ENCODE results near the gene RAB21.
A peak's percentile ranks its signal among the peaks of the same experiment; 100 is the strongest.

Gene RAB21, protein sequence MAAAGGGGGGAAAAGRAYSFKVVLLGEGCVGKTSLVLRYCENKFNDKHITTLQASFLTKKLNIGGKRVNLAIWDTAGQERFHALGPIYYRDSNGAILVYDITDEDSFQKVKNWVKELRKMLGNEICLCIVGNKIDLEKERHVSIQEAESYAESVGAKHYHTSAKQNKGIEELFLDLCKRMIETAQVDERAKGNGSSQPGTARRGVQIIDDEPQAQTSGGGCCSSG

DNA sequence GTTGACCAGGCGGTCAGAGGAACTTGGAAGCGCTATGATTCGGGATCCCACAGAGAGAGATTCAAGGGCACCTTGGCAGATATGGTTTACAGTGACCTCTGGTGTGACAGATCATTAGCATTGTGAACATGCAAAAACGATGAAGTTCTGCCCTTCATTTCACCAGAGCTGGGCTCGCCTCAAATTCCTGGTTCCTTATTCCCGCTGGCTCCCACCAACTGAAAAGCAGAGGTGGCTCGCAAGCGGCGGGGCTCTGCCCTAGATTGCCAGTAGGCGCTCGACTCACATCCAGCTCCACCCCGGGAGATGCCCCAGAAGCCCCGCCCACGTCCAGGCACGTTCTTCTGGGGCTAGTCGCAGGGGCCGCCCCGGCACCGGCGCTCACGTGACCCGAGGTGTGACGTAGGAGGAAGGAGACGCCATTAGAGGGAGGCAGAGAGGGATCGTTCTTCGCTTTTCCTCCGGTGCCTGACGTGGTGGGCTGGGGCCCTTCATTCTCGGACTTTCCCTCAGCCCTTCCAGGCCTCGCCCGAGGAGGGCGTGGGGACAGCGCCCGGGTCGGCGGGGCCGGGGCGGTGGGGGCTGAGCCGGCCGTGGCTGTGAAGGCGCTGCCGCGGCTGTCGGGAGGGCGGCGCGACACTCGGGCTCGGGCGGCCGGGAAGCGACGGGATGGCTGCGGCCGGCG, at the start of gene RAB21:
RAB21 (plus strand) TSS at position 403 of the 685 bp plus-strand sequence; CDS start at position 670, 267 bp downstream.
- DNase-seq = peak; percentile 97

DNA sequence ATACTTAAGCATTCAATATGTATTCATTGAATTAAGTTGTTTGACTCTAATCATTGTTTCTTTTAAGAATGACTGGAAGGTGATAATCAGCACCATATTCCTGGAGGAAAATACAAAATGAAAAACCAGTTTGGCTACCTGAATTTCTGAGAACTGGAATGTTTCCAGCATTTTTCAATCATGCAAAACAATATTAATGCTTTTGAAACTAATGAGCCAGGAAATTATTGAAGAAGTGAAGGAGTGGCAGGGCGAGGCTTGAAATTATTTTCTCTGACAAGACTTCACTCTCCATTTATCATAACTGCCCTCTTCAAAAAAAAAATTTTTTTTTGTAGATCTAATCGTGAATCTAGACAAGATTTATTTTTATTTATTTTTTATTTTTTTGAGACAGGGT, 49.7 kb upstream of the RAB21 start:
- DNase-seq = no peak

DNA sequence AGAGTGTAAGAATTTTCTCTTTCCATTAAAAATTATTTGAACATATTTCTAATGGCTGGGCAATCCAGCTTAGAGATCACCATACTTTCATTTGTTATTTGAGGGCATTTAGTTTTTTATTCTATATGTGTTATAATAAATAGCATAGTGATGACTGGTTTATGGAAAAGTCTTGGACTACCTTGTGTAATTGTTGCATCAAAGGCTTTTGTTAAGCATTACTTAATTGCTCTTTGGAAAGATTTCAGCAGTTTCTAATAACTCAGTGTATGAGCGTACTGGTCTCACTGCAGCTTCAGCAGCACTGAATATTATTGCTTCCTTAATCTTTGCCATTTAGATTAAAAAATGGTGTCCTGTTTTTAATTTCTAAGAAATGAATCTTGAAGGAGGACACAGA, 46.0 kb upstream of the RAB21 start:
- no peak for DNase-seq

DNA sequence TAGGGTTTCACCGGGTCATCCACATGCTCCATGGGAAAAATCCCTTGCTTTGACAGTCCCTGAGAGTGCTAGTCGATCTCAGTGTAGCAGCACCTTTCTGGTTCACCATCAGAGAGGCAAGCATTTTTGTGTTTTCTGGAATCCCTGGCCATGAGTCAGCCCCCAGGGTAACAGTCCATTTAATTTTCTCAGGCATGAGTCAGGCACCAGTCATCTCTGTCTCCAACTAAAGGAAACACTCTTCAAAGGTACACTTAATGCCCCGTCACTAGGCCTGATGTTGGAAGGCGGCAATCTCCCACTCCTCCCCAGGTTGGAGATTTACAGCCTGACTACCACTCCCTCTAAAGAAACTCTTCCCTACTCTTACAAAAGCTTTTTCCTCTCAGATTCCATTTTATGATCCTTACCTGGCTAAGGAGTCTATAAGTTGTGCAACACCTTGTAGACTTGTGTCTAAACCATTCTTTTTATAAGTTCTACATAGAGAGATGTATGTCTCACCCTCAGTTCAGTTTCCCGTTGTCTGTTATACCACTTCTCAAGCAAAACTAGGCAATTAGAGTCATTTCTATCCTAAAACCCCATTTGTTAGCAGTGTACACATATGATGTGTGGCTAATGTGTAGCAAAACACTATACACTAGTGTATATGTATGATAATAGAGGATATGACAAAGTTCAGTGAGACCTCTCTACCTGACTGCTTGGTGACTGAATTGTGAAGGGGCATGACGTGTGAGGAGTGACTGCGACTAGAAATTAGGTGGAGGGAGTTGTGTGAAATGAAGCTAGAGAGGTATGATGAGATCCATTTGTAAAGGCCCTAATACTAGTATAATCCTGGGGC, 44.2 kb upstream of the RAB21 start:
- DNase-seq = no peak

DNA sequence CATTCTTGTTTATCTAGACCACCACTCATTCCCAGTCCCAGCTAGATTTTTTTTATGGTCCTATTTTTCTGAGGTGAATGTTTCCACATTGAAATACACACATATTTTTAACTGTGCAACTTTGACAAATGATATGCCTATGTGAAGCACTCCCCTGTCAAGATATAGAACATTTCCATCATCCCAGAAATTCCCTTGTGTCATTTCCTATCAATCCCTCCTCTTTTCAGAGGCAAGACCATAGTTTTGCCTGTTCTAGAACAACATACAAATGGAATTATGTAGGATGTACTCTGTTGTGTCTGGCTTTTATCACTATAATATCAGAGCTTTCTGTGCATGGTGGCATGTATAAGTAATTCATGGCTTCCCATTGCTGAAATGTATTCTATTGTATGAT, 36.1 kb upstream of the RAB21 start:
- DNase-seq = no peak

DNA sequence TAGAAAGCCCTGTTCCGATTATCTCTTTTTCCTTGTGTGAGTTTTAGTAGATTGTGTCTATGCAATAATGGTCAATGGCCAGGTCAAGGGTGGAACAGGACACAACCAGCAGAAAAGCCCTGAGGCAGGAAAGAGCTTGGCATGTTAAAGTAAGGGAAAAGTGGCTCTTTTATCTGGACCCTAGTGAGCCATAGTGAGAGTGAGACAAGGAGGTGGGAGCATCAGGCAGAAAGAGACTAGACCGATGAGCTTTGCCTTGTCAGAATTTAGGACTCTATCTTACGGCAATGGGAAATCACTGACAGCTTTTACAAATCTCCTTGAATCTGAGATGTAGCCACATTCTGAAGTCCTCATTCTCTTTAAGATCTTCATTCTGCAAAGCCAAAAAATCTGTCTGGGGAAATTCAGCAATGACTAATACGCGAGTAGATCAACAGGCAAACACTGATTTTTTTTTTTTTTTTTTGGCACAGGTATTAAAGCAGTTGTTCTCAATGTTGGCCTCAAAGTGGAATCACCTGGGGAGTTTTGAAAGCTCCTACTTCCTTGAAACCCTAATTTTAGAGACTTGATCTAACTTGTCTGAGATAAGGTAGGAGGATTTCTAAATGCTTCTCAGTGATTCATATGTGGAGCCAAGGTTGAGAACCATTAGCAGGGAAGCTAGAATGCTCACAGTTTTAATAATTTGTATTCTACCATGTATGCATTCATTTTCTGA, 34.9 kb upstream of the RAB21 start:
- DNase-seq = no peak

DNA sequence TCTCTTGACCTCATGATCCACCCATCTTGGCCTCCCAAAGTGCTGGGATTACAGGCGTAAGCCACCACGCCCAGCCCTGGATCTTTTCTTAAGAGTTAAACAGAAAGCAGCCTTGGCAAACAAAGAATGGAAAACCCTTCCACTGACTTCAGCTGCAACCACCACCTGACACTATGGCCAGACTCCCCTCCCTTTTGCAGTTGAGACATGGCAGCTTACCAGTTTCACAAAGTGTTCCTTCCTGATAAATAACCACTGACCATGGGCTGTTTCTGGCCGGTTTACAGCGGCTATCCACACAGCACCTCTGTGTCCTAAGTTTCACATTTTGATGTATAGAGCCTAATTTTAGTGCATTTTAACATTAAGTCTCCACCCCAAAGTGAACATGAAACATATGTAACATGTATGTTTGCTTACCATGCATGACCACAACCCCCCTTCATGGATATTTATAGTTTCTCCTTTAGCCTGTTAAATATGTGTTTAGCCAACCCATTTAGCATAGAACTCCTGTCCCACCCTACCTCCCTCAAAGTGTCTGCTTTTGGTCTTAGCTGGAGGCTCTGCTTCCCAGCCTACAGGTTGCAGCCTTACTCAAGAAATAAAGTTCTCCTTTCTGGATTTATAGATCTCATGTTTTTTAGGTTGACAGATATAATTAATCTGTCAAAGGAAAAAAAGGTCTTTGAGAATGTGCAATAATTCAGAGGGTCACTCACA, 32.7 kb upstream of the RAB21 start:
- no peak for DNase-seq

DNA sequence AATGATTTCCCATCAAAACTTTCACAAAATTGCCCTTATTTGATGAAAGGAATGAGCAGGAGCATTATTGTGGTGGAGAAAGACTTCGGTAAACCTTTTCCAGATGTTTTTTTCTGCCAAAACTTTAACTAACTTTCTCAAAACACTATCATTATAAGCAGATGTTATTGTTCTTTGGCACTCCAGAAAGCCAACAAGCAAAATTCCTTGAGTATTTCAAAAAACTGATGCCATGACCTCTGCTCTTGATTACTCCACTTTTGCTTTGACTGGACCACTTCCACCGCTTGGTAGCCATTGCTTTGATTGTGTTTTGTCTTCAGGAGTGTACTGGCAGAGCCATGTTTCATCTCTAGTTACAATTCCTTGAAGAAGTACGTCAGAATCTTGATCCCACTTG, 29.7 kb upstream of the RAB21 start:
- DNase-seq = no peak

DNA sequence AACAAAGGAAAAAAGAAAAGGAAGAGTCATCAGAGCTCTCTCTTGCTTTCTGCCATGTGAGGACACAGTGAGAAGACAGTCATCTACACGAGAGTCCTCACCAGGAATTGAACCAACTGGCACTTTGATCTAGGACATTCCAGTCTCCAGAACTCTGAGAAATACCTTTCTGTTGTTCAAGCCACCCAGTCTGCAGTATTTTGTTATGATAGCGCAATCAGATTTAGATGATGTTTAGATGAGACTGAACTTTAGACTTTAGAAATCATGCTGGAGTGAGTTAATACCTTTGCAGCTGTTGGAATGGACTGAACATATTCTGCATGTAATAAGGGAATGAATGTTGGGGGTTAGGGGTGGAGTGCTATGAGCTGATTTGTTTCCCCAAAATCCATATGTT, 28.1 kb upstream of the RAB21 start:
- DNase-seq = no peak

DNA sequence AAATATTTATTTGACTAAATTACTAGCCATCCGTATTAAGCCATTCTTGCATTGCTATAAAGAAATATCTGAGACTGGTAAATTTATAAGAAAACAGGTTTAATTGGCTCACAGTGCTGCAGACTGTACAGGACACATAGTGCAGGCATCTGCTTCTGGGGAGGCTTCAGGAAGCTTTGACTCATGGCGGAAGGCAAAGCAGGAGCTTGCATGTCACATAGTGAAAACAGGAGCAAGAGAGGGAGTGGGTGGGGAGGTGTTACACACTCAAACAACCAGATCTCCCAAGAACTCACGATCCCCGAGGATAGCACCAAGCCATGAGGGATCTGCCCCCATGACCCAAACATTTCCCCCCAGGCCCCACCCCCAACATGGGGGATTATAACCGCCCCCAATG, 26.7 kb upstream of the RAB21 start:
- DNase-seq = no peak

DNA sequence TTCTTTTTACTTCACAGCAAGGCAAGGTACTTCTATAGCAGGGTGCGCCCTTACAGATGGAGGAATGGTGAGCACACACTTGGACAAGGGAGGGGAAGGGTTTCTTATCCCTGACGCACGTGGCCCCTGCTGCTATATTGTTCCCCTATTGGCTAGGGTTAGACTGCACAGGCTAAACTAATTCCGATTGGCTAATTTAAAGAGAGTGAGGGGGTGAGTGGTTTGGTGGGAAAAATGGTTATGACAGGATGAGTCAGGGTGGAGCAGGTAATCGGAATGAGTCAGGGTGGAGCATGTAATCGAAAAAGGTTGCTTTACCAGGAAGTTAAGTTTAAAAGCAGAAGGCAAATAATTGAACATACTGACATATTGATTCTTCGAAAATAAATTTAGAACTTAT, 23.7 kb upstream of the RAB21 start:
- no peak for DNase-seq

DNA sequence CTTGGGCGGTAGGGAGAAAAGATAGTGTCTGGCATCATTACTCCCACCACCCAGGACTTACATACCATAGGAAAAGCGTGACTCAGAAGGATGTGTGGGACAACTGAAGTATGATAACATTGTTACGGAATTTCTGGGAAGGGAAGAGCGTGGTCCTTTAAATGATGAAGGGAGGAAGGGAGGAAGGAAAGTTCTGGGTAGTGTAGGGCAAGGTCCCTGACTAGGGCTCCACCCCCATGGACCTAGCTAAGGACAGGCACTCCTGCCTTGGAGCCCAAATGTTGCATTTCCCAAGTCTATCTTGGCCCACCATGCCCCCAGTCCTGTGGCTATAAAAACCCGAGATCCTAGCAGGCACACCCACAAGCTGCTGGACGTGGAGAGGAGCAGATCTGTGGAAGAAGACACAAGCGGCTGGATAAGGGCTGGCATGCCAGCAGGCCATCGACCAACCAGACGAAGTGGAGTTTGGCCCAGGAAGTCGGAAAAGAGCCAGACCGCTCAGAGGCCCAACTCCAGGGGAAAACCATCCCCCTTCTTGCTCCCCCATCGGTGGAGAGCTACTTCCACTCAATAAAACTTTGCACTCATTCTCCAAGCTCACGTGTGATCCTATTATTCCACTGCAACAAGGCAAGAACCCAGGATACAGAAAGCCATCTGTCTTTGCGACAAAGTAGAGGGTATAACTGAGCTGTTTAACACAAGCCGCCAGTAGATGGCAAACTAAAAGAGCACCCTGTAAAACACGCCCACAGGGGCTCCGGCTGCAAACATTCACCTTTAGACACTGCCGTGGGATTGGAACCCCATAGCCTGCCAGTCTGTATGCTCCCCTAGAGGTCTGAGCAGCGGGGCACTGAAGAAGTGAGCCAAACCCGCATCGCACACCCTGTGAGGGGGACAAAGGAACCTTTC, 23.0 kb upstream of the RAB21 start:
- DNase-seq = no peak

DNA sequence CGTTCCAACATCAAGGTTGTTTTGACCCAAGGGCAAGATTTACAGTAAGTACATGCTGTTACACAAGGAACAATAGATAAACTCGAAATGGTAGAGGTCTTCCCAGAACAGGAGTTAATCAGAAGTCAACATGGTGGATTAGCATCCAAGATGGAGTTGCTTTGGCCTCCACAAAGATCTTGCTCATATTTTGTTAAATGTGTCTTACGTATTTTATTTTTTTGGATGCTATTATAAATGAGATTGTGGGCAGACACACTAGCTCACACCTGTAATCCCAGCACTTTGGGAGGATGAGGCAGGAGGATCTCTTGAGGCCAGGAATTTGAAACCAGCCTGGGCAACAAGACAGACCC, 22.3 kb upstream of the RAB21 start:
- no peak for DNase-seq

DNA sequence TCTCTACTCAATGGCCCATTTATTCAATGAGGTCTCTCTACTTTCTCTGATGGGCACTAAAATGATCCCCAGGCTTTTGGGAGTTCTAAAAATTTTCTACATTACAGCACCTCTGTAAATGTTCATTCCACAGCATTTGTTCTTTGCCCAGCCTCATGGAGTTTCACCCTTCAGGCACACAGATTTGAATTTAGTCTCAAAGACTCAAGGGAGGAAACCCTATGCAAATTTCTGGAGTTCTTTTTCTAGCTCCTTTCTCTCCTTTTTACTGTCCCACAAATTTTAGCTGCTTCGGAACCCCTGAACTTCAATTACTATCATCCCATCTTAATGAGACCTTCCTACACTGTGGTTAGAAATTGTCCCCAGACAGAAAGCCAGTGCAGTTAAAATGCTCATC, 17.5 kb upstream of the RAB21 start:
- DNase-seq = no peak

DNA sequence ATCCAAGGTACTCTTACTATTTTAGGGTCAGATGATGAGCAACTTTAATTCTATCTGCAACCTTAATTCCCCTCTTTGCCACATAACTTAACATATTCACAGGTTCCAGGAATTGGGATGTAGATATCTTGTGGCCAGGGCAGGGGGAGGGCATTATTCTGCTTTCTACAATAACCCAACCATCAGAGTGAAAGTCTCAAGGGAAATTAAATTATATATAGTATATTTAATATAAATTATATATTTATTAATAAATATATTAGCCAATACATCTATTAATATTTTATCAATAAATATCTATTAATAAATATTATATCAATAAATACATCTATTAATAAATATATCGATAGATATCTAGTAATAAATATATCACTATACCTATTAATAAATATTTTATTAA, 11.7 kb upstream of the RAB21 start:
- DNase-seq = no peak

DNA sequence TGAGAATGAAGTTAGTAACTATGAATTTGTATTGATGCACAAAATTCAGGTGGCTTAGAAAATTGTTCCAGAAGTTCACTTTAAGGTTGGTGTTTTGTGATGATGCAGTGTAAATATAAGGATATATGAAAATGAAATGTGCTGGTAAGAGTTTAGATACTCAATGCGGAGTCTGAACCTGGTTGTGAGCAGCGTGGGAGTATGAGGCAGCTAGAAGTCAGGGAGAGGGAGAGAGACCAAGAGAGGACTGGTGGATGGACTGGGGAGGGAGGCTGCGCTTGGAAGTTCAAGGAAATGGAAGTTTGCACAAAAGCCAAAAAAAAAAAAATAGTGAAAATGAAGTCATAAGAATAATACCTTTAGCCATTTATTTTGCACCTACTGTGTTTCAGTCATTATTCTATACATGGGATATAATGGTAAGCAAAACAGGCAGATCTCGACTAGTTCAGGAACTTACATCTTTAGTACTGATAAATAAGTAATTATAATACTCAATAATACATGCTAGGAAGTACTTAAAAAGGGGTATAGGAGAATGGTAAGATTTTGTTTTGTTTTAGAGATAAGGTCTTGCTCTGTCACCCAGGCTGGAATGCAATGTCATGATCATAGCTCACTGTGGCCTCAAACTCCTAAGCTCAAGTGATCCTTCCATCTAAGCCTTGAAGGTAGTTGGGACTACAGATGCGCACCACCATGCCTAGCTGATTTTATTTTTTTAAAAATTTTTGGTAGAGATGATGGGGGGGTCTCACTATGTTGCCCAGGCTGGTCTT, 10.0 kb upstream of the RAB21 start:
- no peak for DNase-seq

DNA sequence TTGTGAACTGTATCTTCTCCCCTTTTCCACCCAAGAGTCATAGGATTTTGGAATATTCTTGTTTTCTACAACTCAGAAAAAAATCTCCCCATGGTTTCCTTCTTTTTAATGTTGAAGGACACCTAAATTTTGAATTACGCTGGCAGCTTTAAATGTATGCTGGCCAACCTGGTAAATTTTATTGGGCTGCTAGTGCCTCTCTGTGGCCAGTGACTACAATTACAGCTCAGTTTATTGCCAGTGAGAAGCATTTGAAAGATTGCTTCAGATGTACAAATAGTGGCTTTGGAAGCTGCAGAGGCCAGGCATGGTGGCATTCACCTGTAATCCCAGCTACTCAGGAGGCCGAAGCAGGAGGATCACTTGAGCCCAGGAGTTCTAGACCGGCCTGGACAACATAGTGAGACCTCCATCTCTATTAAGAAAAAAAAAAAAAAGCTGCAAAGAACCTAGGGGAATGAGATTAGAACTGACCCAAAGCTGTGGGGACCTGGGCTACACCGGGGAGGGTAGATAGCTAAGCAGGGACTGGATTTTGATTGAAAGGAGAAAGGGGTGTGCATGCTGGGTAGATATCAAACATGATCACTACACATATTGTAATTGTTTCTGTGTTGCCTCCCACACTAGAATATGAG, 7.6 kb upstream of the RAB21 start:
- peak; percentile 75 for DNase-seq

DNA sequence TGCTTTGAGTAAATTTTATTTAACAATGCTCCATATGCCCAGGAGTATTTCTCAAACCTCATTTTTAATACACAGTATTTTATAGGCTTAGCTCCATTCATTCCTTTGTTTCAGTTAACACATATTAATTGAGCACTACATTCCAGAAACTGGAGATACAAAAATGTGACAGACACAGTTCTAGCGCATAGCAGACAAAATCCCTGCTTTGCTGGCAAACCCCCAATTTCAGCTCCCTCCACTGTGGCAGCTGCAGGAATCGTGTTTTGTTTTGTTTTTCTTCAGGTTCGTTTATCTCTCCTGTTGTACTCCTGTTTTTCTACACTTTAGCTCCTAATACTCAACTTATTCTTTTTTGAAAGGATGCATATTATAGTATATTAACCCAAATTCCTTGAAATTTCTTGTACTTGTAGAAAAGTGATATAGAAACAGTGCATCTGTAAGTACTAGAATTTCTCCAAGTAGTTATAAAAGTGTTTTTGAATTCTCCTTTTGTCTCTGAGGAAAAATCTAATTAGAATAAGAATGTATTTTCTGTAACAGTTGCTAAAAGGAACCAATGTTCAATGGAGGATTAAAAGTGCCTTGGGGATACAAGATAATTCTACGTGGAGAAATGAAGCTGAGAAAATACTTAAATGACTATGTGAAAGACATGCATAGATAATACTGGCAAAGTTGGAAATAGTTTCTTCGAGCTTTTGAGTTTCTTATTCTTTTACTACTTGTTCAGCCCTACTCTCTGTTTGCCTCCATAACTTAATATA, 6.4 kb upstream of the RAB21 start:
- no peak for DNase-seq

DNA sequence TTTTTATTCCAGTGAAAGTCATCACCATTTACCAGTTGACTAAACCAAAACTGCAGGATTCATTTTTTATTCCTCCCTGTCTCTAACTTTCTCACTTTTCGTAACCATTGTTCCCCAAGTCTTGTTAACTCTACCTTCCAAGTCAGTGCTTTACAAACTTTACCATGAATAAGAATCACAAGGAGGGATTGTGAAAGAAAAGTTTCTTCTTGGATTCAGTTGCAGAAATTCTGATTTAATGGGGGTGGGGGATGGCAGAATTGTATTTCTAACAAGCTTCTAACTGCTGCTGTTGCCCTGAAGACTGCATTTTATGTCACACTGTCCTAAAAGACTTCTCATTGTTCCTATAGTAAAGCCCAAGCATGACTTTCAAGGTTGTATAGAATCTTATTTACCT, 5.0 kb upstream of the RAB21 start:
- DNase-seq = no peak

All from midbrain (tissue), 1 donor.